IPS-NIHi7 (cell line): Measurements from ENCODE around the gene GOT1.

ENCODE experiments used
- DNase-seq: peaks from one replicate; pipeline ENCODE4 v3.0.0; 2012; ENCODE audit warnings: mixed read lengths; ENCODE audit errors: extremely low spot score

GOT1 gene

GRCh38 chr10:99360934-99361333 is 69.5 kb downstream of the GOT1 start:
- peak; percentile 44 for DNase-seq

- peak; percentile 67 for DNase-seq
These were observed 72.3 kb downstream of the GOT1 start for GRCh38 chr10:99358101-99358500.

- no peak for DNase-seq
These were observed 72.7 kb downstream of the GOT1 start for GRCh38 chr10:99357691-99358090.

GRCh38 chr10:99353182-99353581 is 77.2 kb downstream of the GOT1 start:
- no peak for DNase-seq

GRCh38 chr10:99347672-99348071 is 82.8 kb downstream of the GOT1 start:
- no peak for DNase-seq
